Naive B cell (primary cell): ENCODE results near the gene RAB39A. TPM values are rescaled to one million over a fixed set of nuclear protein-coding genes. Genes with fewer than 3 reads are reported as not detected.
A peak's percentile ranks its signal among the peaks of the same experiment; 100 is the strongest.
"Not testable (repeated sequence)": the region's sequence is repeated elsewhere in the genome, so short reads cannot be mapped to it uniquely, and the experiment has no call there.

Source experiments
- ATAC-seq, 2 donors: fragments of 150-1000 bp; cut with Tn5 transposase; 2 replicates each; pipeline ENCODE4 v1.10.0; 2021; ENCODE audit warnings: low read depth in 2 of 2, mild to moderate bottlenecking in 2 of 2, moderate library complexity in 2 of 2
- DNase-seq: peaks from one replicate; pipeline ENCODE4 v3.0.0; 2022
- H3K27ac Mint-ChIP-seq, 6 donors: one replicate each; pipeline ENCODE4 v1.8.0; 2020 to 2022; ENCODE audit warnings: mild to moderate bottlenecking in 6 of 6, mixed read lengths in 6 of 6, moderate library complexity in 5 of 6, inconsistent platforms in 2 of 6
- H3K27me3 Mint-ChIP-seq, 3 donors: one replicate each; pipeline ENCODE4 v1.8.0; 2021 to 2022; ENCODE audit warnings: mixed read lengths in 3 of 3, mild to moderate bottlenecking in 1 of 3
- H3K36me3 Mint-ChIP-seq, 2 donors: one replicate each; pipeline ENCODE4 v1.8.0; 2020 to 2022; ENCODE audit warnings: mixed read lengths in 2 of 2, inconsistent platforms in 1 of 2, mild to moderate bottlenecking in 1 of 2
- H3K4me1 Mint-ChIP-seq, 3 donors: one replicate each; pipeline ENCODE4 v1.8.0; 2020 to 2022; ENCODE audit warnings: mixed read lengths in 3 of 3, inconsistent platforms in 1 of 3, mild to moderate bottlenecking in 1 of 3, moderate library complexity in 1 of 3
- H3K4me3 Mint-ChIP-seq, 8 donors: one replicate each; pipeline ENCODE4 v1.8.0; 2020 to 2022; ENCODE audit warnings: mild to moderate bottlenecking in 8 of 8, mixed read lengths in 8 of 8, moderate library complexity in 8 of 8, inconsistent platforms in 2 of 8
- H3K9me3 Mint-ChIP-seq, 7 donors: one replicate each; pipeline ENCODE4 v1.8.0; 2020 to 2022; ENCODE audit warnings: mixed read lengths in 7 of 7, mild to moderate bottlenecking in 5 of 7, inconsistent platforms in 2 of 7, moderate library complexity in 1 of 7
- polyA plus RNA-seq, 6 donors: library from polyadenylated mRNA; unstranded; fragments of 300-500 nt; fragmentation: Illumina TruSeq; gene quantifications; one replicate each; pipeline ENCODE4 v1.2.3, GENCODE V29; 2021; ENCODE audit warnings: low read depth in 6 of 6

Gene RAB39A
- polyA plus RNA-seq: 1 to 10 TPM in 1 of 6 donors, under 1 TPM in 4, not detected in 1; 0.31 to 1.1 (median 0.70) TPM

GRCh38 chr11:107928046-107928766 lies at the start of gene RAB39A:
Gene RAB39A (plus strand): TSS chr11:107928448. CDS start chr11:107928569, 121 bp downstream.
- Mint-ChIP-seq H3K4me3 (peak within 1 kb of the TSS; percentile 84 to 96 (median 92)), H3K27me3 (peaks cover 0 to 10% (median 4%) of the 10 kb centered on the region in 3 donors), H3K4me1 (peaks cover 21 to 29% (median 23%) of the 10 kb centered on the region in 3 donors), H3K27ac (peak within 1 kb of the TSS; percentile 63 to 92 (median 70)), H3K9me3 (peaks cover 0 to 5% (median 2%) of the 10 kb centered on the region in 7 donors), H3K36me3 (no peaks in the 10 kb centered on the region)
- ATAC-seq (peak; percentile 84 to 85), DNase-seq (peak; percentile 81)

GRCh38 chr11:107881471-107881870 lies 46.8 kb upstream of the RAB39A start:
- H3K27ac Mint-ChIP-seq, DNase-seq, H3K4me1 Mint-ChIP-seq, H3K36me3 Mint-ChIP-seq, H3K4me3 Mint-ChIP-seq, H3K9me3 Mint-ChIP-seq, ATAC-seq: not testable (repeated sequence)
- H3K27me3 Mint-ChIP-seq: peaks cover 0 to 17% (median 12%) of the 10 kb centered on the region in 3 donors

GRCh38 chr11:107882095-107882820 lies 46.0 kb upstream of the RAB39A start:
- H3K9me3 Mint-ChIP-seq: no peaks in the 10 kb centered on the region
- ATAC-seq: no peak
- DNase-seq: no peak
- H3K27me3 Mint-ChIP-seq: peaks cover 0 to 22% (median 19%) of the 10 kb centered on the region in 3 donors
- H3K36me3 Mint-ChIP-seq: no peaks in the 10 kb centered on the region
- H3K4me3 Mint-ChIP-seq: no peak overlapping the region
- no peaks in the 10 kb centered on the region for H3K4me1 Mint-ChIP-seq
- H3K27ac Mint-ChIP-seq: no peak overlapping the region

GRCh38 chr11:107898270-107898669 lies 30.0 kb upstream of the RAB39A start:
- Mint-ChIP-seq H3K9me3 (peaks cover 0 to 2% (median 0%) of the 10 kb centered on the region in 7 donors), H3K4me3 (no peak overlapping the region), H3K4me1 (no peaks in the 10 kb centered on the region), H3K27me3 (peaks cover 13 to 19% (median 16%) of the 10 kb centered on the region in 3 donors), H3K36me3 (no peaks in the 10 kb centered on the region), H3K27ac (no peak overlapping the region)
- DNase-seq (peak; percentile 6), ATAC-seq (peak; percentile 49 to 51)

GRCh38 chr11:107908211-107908610 lies 20.0 kb upstream of the RAB39A start:
- Mint-ChIP-seq H3K27ac (no peak overlapping the region), H3K4me3 (no peak overlapping the region), H3K27me3 (peaks cover 5 to 14% (median 10%) of the 10 kb centered on the region in 3 donors), H3K36me3 (no peaks in the 10 kb centered on the region), H3K4me1 (no peaks in the 10 kb centered on the region), H3K9me3 (peaks cover 0 to 4% (median 0%) of the 10 kb centered on the region in 7 donors)
- DNase-seq (no peak), ATAC-seq (no peak)

GRCh38 chr11:107912415-107912814 lies 15.8 kb upstream of the RAB39A start:
- not testable (repeated sequence) for ATAC-seq, H3K36me3 Mint-ChIP-seq, H3K27ac Mint-ChIP-seq, DNase-seq, H3K4me1 Mint-ChIP-seq, H3K9me3 Mint-ChIP-seq, H3K4me3 Mint-ChIP-seq
- peaks cover 5 to 24% (median 18%) of the 10 kb centered on the region in 3 donors for H3K27me3 Mint-ChIP-seq

GRCh38 chr11:107915229-107915628 lies 13.0 kb upstream of the RAB39A start:
- Mint-ChIP-seq H3K4me1 (peaks cover 0 to 7% (median 2%) of the 10 kb centered on the region in 3 donors), H3K27ac (no peak overlapping the region), H3K27me3 (peaks cover 10 to 16% (median 16%) of the 10 kb centered on the region in 3 donors), H3K4me3 (no peak overlapping the region), H3K9me3 (peaks cover 0 to 4% (median 0%) of the 10 kb centered on the region in 7 donors), H3K36me3 (no peaks in the 10 kb centered on the region)
- ATAC-seq (no peak), DNase-seq (no peak)

GRCh38 chr11:107916671-107917241 lies 11.5 kb upstream of the RAB39A start:
- ATAC-seq (peak in 1 of 2 donors; percentile 36), DNase-seq (no peak)
- Mint-ChIP-seq H3K27ac (peak overlapping the region in 1 of 6 donors; percentile 34), H3K4me1 (peaks cover 0 to 7% (median 2%) of the 10 kb centered on the region in 3 donors), H3K27me3 (peaks cover 10 to 16% (median 16%) of the 10 kb centered on the region in 3 donors), H3K9me3 (peaks cover 0 to 2% (median 0%) of the 10 kb centered on the region in 7 donors), H3K4me3 (no peak overlapping the region), H3K36me3 (no peaks in the 10 kb centered on the region)

GRCh38 chr11:107921997-107922396 lies 6.3 kb upstream of the RAB39A start:
- Mint-ChIP-seq H3K27me3 (peaks cover 8 to 14% (median 14%) of the 10 kb centered on the region in 3 donors), H3K27ac (no peak overlapping the region), H3K9me3 (peaks cover 0 to 5% (median 0%) of the 10 kb centered on the region in 7 donors), H3K4me3 (no peak overlapping the region), H3K4me1 (peaks cover 6 to 14% (median 7%) of the 10 kb centered on the region in 3 donors), H3K36me3 (no peaks in the 10 kb centered on the region)
- DNase-seq (no peak), ATAC-seq (no peak)

GRCh38 chr11:107923519-107923918 lies 4.7 kb upstream of the RAB39A start:
- H3K36me3 Mint-ChIP-seq, DNase-seq, H3K9me3 Mint-ChIP-seq, ATAC-seq: not testable (repeated sequence)
- peaks cover 6 to 14% (median 11%) of the 10 kb centered on the region in 3 donors for H3K27me3 Mint-ChIP-seq
- peak overlapping the region in 1 of 6 donors; percentile 87 for H3K27ac Mint-ChIP-seq
- H3K4me1 Mint-ChIP-seq: peaks cover 11 to 14% (median 12%) of the 10 kb centered on the region in 3 donors
- peak overlapping the region in 1 of 8 donors; percentile 55 for H3K4me3 Mint-ChIP-seq

- ATAC-seq (no peak), DNase-seq (no peak)
- Mint-ChIP-seq H3K36me3 (no peaks in the 10 kb centered on the region), H3K4me3 (peak overlapping the region in 2 of 8 donors; percentile 49 to 53), H3K9me3 (peaks cover 0 to 5% (median 0%) of the 10 kb centered on the region in 7 donors), H3K27me3 (peaks cover 0 to 10% (median 6%) of the 10 kb centered on the region in 3 donors), H3K4me1 (peaks cover 17 to 21% (median 19%) of the 10 kb centered on the region in 3 donors), H3K27ac (no peak overlapping the region)
Observed at GRCh38 chr11:107924306-107924705, 3.9 kb upstream of the RAB39A start.

GRCh38 chr11:107927559-107927958 lies 689 bp upstream of the RAB39A start:
- H3K4me1 Mint-ChIP-seq: peaks cover 21 to 29% (median 23%) of the 10 kb centered on the region in 3 donors
- peaks cover 0 to 5% (median 2%) of the 10 kb centered on the region in 7 donors for H3K9me3 Mint-ChIP-seq
- peak overlapping the region; percentile 84 to 96 (median 91) for H3K4me3 Mint-ChIP-seq
- no peak for DNase-seq
- ATAC-seq: no peak
- H3K27me3 Mint-ChIP-seq: peaks cover 0 to 10% (median 4%) of the 10 kb centered on the region in 3 donors
- no peaks in the 10 kb centered on the region for H3K36me3 Mint-ChIP-seq
- H3K27ac Mint-ChIP-seq: peak overlapping the region in 1 of 6 donors; percentile 38
